ENCODE measurements around the gene FLYWCH1.

FLYWCH1 gene

DNA sequence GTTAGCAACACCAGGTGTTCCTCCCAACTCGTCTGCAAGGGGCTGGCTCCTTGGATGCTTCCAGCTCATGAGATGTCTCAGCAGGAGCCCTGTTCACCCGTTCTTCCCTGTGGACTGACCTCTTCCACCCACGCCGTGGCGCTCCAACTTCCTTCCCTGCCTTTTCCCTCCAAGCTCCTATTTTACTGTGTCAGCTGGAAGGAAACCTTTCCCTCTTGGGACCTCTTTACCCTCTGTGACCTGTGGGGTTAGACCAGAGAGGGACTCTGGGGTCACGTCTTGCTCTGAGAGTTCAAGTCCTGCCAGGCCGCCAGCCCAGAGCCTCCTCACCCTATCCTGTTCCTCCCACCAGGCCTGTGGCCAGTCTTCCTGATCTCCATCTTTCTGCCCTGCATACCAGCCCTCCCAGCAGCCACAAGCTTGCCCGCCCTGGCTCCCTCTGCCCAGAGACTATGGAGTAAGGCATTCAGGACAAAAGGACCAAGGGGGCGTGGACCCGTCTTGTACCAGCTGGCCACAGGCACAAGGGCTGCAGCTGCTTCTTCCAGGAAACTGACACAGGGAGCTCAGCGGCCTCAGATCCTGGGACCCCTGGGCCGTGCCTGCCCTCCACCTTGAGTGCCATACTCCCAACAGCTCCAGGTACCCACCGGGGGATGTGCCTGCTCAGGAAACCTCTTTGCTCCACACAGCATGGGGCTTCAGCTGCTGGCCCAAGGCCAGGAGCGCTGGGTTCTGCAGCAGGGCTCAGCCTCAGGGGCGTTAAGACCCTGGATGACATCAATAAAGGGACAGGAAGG lies 60.5 kb downstream of the FLYWCH1 start:
- H3K9me3 ChIP-seq (ENCODE audit: insufficient read depth, low read depth, low read length), result no peaks in the 10 kb centered on the region
- no peaks in the 10 kb centered on the region for H3K4me1 ChIP-seq (ENCODE audit: insufficient read depth, low read length)
- WGBS, result 88% methylated on average over 15 of the region's 15 CpGs
- peaks cover 51% of the 10 kb centered on the region for H3K36me3 ChIP-seq (ENCODE audit: insufficient read depth, low read length)
- H3K27ac ChIP-seq (ENCODE audit: low read depth, low read length), result no peak overlapping the region; the same call in 1 of the 2 replicates
- H3K4me3 ChIP-seq (ENCODE audit: low read length), result no peak overlapping the region
- peaks cover 13% of the 10 kb centered on the region for H3K27me3 ChIP-seq (ENCODE audit: insufficient read depth, low read length)
- H3K9ac ChIP-seq (ENCODE audit: low read depth, low read length), result no peak overlapping the region

DNA sequence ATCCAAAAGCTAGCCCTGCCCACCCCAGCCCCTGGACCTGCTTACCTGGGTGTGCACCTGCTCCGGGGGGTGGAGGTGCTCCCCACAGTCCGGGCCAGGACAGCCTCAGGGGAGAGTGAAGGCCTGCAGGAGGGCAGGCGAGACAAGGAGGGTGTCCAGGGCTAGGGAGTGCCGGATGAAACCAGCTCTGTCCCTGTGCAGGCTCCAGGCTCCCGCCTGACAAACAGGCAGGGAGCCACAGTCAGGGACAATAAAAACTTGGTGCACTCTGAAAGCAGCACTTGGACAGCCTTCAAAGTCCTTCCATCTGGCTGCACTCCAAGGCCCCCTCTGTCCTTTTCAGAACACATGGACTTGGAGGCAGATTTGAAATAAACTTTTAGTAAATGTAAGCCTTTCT lies 61.4 kb downstream of the FLYWCH1 start:
- no peak overlapping the region for H3K27ac ChIP-seq (ENCODE audit: low read depth, low read length)
- H3K36me3 ChIP-seq (ENCODE audit: insufficient read depth, low read length), result peaks cover 60% of the 10 kb centered on the region
- 91% methylated on average over 5 of the region's 5 CpGs for WGBS
- no peak overlapping the region for H3K9ac ChIP-seq (ENCODE audit: low read depth, low read length)
- peaks cover 4% of the 10 kb centered on the region for H3K27me3 ChIP-seq (ENCODE audit: insufficient read depth, low read length)
- no peak overlapping the region for H3K4me3 ChIP-seq (ENCODE audit: low read length)
- H3K9me3 ChIP-seq (ENCODE audit: insufficient read depth, low read depth, low read length), result no peaks in the 10 kb centered on the region
- H3K4me1 ChIP-seq (ENCODE audit: insufficient read depth, low read length), result no peaks in the 10 kb centered on the region

DNA sequence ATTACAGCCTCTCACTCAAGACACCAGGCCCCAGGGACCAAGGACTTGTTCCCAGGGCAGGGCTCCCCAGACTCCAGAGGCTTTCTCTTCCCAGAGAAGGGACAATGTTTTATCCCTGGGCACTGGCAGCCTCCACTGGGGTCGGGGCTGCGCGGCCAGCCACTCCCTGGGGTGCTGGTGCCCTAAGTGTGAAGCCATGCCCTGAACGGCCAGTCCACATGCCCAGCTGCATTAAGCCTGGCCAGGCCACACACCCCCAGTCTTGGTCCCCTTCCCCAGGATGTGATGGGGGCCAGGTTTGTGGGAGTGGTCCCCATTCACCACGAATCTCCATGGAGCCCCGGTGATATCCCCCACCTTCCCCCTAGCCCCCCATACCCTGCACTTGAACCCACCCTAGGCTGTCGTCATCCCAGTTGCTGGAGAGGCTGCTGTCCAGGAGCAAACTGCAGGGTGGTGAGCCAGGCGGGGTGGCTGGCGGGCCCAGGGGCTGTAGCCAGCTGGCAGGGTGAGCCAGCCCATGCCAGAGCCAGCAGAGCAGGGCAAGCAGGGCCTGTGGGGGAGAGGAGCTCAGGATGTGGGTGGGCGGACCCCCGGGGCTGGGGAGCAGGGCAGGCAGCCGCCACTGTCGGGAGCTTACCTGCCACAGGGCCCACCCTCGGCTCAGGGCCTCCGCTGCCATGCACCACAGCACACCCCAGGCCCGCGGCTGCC lies 62.0 kb downstream of the FLYWCH1 start:
- H3K9ac ChIP-seq (ENCODE audit: low read depth, low read length), result no peak overlapping the region
- no peak overlapping the region for H3K4me3 ChIP-seq (ENCODE audit: low read length)
- H3K9me3 ChIP-seq (ENCODE audit: insufficient read depth, low read depth, low read length), result no peaks in the 10 kb centered on the region
- peaks cover 62% of the 10 kb centered on the region for H3K36me3 ChIP-seq (ENCODE audit: insufficient read depth, low read length)
- no peaks in the 10 kb centered on the region for H3K4me1 ChIP-seq (ENCODE audit: insufficient read depth, low read length)
- WGBS, result 93% methylated on average over 17 of the region's 17 CpGs
- no peak overlapping the region for H3K27ac ChIP-seq (ENCODE audit: low read depth, low read length)
- no peaks in the 10 kb centered on the region for H3K27me3 ChIP-seq (ENCODE audit: insufficient read depth, low read length)

DNA sequence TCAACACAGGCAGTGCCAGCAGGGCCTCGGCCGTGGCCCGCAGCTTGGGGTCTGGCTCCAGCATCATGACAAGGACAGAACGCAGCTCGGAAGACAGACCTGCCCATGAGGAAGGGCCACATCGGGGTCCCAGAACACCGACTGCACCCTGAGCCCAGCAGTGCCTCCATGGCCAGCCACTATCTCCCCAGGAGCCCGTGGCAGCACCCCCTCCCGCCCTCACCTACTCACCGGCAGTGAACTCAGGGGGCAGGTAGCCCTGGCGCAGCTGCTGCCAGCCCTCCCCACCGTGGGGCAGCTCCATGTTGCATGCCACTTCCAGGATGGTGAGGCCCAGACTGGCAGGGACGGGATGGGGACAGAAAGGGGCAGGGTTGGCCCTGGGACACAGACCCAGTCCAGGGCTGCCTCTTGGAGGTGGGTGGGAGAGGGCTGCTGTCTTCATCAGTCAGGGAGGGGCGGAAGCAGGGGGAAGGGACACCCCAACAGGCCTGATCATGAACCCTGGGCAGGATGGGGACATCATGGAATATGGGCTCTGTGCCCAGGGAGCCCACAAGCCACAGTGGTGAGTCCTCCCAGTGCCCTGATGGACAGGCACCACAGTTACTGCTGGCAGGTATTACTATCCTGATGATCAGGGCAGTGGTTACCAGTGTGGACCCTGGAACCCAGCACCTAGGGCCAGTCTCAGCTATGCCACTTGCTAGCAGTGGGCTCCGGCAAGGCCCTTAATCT lies 62.8 kb downstream of the FLYWCH1 start:
- H3K9me3 ChIP-seq (ENCODE audit: insufficient read depth, low read depth, low read length), result no peaks in the 10 kb centered on the region
- H3K27ac ChIP-seq (ENCODE audit: low read depth, low read length), result no peak overlapping the region
- H3K36me3 ChIP-seq (ENCODE audit: insufficient read depth, low read length), result peaks cover 62% of the 10 kb centered on the region
- 94% methylated on average over 15 of the region's 15 CpGs for WGBS
- H3K27me3 ChIP-seq (ENCODE audit: insufficient read depth, low read length), result no peaks in the 10 kb centered on the region
- H3K4me1 ChIP-seq (ENCODE audit: insufficient read depth, low read length), result peaks cover 1% of the 10 kb centered on the region; the same call in 1 of the 2 replicates
- no peak overlapping the region for H3K9ac ChIP-seq (ENCODE audit: low read depth, low read length)
- no peak overlapping the region for H3K4me3 ChIP-seq (ENCODE audit: low read length)

DNA sequence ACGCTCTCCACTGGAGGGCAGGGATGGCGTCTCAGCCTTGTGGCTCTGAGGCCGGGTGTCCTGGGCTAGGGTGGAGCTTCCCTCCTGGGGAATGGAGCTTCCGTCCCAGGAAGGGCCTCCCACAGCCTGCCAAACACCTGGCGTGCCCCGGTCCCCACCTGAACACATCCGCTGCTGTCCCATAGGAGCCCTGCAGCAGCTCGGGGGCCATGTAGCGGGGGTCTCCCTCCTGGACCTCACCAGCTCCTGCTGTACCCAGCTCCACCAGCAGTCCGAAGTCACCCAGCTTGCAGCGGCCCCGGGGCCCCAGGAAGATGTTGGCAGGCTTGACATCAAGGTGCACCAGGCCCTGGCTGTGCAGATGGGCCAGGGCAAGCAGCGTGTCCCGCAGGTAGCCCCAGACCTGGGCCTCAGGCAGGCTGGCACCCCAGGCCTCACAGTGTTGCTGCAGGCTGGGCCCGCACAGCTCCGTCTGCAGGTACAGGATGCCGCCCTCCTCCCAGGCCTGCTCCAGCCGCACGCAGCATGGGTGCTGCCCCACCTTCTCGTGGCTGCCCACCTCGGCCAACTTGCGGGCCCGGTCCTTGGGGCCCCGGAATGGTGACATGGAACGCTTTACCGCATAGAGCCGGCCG lies 63.5 kb downstream of the FLYWCH1 start:
- H3K9me3 ChIP-seq (ENCODE audit: insufficient read depth, low read depth, low read length), result no peaks in the 10 kb centered on the region
- H3K27me3 ChIP-seq (ENCODE audit: insufficient read depth, low read length), result no peaks in the 10 kb centered on the region
- no peak overlapping the region for H3K9ac ChIP-seq (ENCODE audit: low read depth, low read length)
- peaks cover 62% of the 10 kb centered on the region for H3K36me3 ChIP-seq (ENCODE audit: insufficient read depth, low read length)
- no peak overlapping the region for H3K27ac ChIP-seq (ENCODE audit: low read depth, low read length)
- WGBS, result 94% methylated on average over 28 of the region's 28 CpGs
- H3K4me3 ChIP-seq (ENCODE audit: low read length), result no peak overlapping the region
- peaks cover 4% of the 10 kb centered on the region; the same call in 1 of the 2 replicates for H3K4me1 ChIP-seq (ENCODE audit: insufficient read depth, low read length)

DNA sequence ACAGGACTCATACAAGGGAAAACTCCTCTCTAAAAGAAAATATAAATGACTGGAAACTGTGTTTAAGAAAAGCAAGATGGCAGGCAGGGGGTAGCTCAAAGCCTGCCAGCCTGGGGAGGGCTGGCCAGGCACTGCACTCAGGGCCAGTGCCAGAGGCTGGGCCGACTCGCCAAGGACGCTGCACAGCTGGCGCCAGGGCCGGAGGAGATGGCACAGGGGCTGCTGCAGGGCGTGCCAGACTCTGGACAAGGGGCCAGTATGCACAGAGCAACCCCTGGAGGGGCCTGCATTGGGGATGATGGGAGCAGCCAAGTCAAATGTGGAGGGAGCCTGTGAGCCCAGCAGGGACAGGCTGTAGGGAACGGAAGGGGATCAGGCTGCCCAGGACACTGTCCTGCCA lies 64.5 kb downstream of the FLYWCH1 start:
- Histone ChIP-seq H3K27ac (ENCODE audit: low read depth, low read length) (no peak overlapping the region), H3K4me1 (ENCODE audit: insufficient read depth, low read length) (peaks cover 9% of the 10 kb centered on the region), H3K9ac (ENCODE audit: low read depth, low read length) (no peak overlapping the region), H3K9me3 (ENCODE audit: insufficient read depth, low read depth, low read length) (no peaks in the 10 kb centered on the region), H3K4me3 (ENCODE audit: low read length) (no peak overlapping the region), H3K27me3 (ENCODE audit: insufficient read depth, low read length) (no peaks in the 10 kb centered on the region), H3K36me3 (ENCODE audit: insufficient read depth, low read length) (peaks cover 62% of the 10 kb centered on the region)
- 94% methylated on average over 7 of the region's 7 CpGs for WGBS

DNA sequence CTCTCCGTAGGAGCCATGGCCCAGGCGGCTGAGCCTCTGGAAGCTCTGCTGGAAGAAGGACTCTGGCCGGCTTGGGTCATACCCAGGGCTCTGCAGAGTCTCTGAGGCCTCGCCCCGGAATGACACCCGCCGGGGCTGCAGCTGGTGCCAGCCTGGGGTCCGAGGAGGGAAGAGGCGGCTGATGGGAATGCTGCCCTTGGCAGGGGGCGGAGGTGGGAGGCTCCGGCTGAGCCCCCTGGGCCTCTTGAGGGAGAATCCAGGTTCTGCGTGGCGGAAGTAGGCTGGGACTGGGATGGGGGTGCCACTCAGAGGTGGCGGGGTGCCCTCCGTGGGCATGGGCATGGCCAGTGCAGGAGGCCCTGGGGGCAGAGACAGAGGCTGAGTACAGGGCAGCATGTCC lies 64.9 kb downstream of the FLYWCH1 start:
- WGBS, result 96% methylated on average over 15 of the region's 15 CpGs
- no peaks in the 10 kb centered on the region for H3K9me3 ChIP-seq (ENCODE audit: insufficient read depth, low read depth, low read length)
- H3K27me3 ChIP-seq (ENCODE audit: insufficient read depth, low read length), result no peaks in the 10 kb centered on the region
- H3K4me1 ChIP-seq (ENCODE audit: insufficient read depth, low read length), result peaks cover 13% of the 10 kb centered on the region
- no peak overlapping the region for H3K4me3 ChIP-seq (ENCODE audit: low read length)
- H3K36me3 ChIP-seq (ENCODE audit: insufficient read depth, low read length), result peaks cover 62% of the 10 kb centered on the region
- no peak overlapping the region for H3K27ac ChIP-seq (ENCODE audit: low read depth, low read length)
- H3K9ac ChIP-seq (ENCODE audit: low read depth, low read length), result no peak overlapping the region

DNA sequence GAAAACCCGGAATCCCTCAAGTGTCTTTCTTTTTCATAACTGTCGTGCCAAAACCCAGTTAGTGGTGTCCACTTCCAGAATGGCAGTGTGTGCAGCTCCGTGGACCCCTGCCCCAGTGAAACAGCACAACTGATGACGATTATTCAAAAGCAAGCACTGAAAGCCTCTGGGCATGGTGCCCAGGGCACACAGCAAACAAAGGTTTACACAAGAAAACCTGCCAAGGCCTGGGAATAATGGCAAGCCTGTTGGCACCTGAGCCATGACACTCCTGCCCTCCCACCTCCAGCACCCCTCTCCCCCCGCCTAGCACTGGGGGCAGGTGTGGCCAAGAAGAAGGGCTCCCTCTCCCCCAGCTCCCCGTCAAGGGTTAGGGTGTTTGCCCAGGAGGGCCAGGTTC lies 65.7 kb downstream of the FLYWCH1 start:
- peaks cover 21% of the 10 kb centered on the region for H3K4me1 ChIP-seq (ENCODE audit: insufficient read depth, low read length)
- no peaks in the 10 kb centered on the region for H3K9me3 ChIP-seq (ENCODE audit: insufficient read depth, low read depth, low read length)
- H3K9ac ChIP-seq (ENCODE audit: low read depth, low read length), result no peak overlapping the region
- H3K27ac ChIP-seq (ENCODE audit: low read depth, low read length), result no peak overlapping the region
- no peaks in the 10 kb centered on the region for H3K27me3 ChIP-seq (ENCODE audit: insufficient read depth, low read length)
- no peak overlapping the region for H3K4me3 ChIP-seq (ENCODE audit: low read length)
- WGBS, result 94% methylated on average over 6 of the region's 6 CpGs
- peaks cover 55% of the 10 kb centered on the region for H3K36me3 ChIP-seq (ENCODE audit: insufficient read depth, low read length)

DNA sequence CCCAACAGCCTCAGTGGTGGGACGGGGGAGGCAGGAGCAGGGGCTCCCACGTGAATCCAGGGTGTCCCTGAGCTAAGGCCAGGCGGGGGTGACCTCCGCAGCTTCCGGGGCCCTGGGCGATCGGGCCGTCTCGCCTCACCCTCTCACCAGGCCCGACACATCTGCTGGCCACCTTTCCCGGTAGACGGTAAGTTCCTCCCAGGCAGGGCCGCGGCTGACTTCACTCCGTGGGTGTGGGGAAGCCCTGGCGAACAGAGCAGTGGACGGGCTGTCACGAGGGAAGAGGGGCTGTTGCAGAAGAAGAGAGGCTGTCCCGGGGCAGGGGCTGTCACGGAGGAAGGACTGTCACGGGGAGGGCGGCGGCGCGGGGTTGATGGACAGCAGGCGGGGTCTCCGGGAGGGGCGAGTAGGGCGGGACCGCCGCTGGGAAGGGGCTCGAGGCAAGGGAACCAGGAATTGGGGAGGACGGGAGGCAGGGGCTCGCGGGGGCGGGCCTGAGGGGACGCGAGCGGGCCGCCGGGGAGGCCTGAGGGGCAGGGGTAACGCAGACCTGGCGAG lies 68.0 kb downstream of the FLYWCH1 start:
- Histone ChIP-seq H3K9me3 (ENCODE audit: insufficient read depth, low read depth, low read length) (no peaks in the 10 kb centered on the region), H3K9ac (ENCODE audit: low read depth, low read length) (peak overlapping the region; percentile 91), H3K4me1 (ENCODE audit: insufficient read depth, low read length) (peaks cover 27% of the 10 kb centered on the region), H3K4me3 (ENCODE audit: low read length) (peak overlapping the region; percentile 69), H3K36me3 (ENCODE audit: insufficient read depth, low read length) (peaks cover 36% of the 10 kb centered on the region), H3K27me3 (ENCODE audit: insufficient read depth, low read length) (no peaks in the 10 kb centered on the region), H3K27ac (ENCODE audit: low read depth, low read length) (peak overlapping the region; percentile 95)
- WGBS, result 8% methylated on average over 43 of the region's 43 CpGs

DNA sequence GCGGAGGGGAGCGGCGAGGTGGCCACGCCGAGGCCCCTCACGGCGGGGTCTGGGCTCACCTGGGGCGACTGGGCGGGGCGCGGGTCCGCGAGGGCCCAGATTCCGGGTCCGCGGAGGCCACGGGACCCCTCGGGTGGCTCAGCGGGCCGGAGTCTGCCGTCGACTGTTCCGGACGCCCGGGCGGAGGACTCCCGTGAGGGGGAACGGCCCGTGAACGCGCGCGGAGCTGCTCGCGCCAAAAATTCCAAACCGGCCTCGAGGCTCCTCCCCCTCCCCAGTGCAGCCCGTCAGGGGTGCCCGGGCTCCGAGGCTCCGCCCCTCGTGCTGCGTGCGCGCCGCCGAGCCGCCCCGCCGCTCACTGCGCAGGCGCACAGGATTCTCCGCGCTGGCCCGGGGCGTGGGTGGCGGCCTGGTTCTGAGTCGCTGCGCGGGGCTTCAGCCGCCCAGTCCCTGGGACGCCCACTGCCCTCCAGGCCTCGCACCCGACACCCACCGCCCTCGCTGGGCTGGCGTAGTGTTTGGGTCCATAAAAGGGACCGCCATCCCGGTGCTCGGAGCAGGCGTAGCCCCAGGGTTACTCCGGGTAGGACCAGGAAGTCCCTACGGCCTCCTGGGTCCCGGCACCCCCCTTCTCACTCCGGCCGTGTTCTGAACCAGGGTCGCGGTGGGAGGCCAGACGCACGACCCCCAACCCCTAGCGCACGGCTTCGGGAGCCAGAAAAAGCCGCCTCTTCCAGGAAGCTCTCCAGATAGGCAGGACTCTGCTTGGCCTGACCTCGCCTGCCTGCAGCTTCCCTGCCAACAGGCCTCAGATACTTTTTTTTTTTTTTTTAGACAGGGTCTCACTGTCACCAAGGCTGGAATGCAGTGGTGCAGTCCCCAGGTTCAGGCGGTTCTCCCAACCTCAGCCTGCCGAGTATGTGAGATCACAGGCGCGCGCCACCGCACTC lies 68.8 kb downstream of the FLYWCH1 start, which contains the start of gene PKMYT1:
Gene PKMYT1 (minus strand): TSS at position 220 of the 950 bp plus-strand sequence. CDS start 789 bp downstream, outside the sequence.
- Histone ChIP-seq H3K27me3 (ENCODE audit: insufficient read depth, low read length) (no peaks in the 10 kb centered on the region), H3K4me3 (ENCODE audit: low read length) (peak within 1 kb of the TSS; percentile 69), H3K4me1 (ENCODE audit: insufficient read depth, low read length) (peaks cover 27% of the 10 kb centered on the region), H3K36me3 (ENCODE audit: insufficient read depth, low read length) (peaks cover 29% of the 10 kb centered on the region), H3K9me3 (ENCODE audit: insufficient read depth, low read depth, low read length) (no peaks in the 10 kb centered on the region), H3K9ac (ENCODE audit: low read depth, low read length) (peak within 1 kb of the TSS; percentile 91), H3K27ac (ENCODE audit: low read depth, low read length) (peak within 1 kb of the TSS; percentile 95)
- WGBS, result 4% methylated on average over 91 of the region's 91 CpGs
